Kidney (tissue), 14 donors: Measurements from ENCODE around the gene FUZ. TPM values are rescaled to one million over a fixed set of nuclear protein-coding genes. Genes with fewer than 3 reads are reported as not detected.

Experiments used
- DNase-seq, 5 donors: peaks; one replicate each; pipeline ENCODE4 v3.0.0-alpha.2; 2013 to 2020
- FAIRE-seq: peaks from 2 replicates; lab custom pipeline; 2012; peaks lifted over from hg19 to GRCh38; lab: Jason Lieb, UNC
- H3K27ac ChIP-seq, 2 donors: one replicate each; pipeline ENCODE4 v1.7.0; 2013; ENCODE audit warnings: low read depth in 2 of 2, low read length in 2 of 2, inconsistent platforms in 1 of 2
- H3K27me3 ChIP-seq: one replicate; pipeline ENCODE4 v1.7.1; 2013; ENCODE audit warnings: low read length, inconsistent platforms; ENCODE audit not compliant: control insufficient read depth, insufficient read depth
- H3K36me3 ChIP-seq, 3 donors: one replicate each; pipeline versions ENCODE4 v1.7.0 to v1.7.1; 2013; ENCODE audit warnings: low read length in 3 of 3, control low read depth in 1 of 3, inconsistent platforms in 1 of 3; ENCODE audit not compliant: insufficient read depth in 3 of 3, control insufficient read depth in 2 of 3
- H3K4me1 ChIP-seq, 3 donors: one replicate each; pipeline versions ENCODE4 v1.7.0 to v1.7.1; 2013; ENCODE audit warnings: low read length in 3 of 3, inconsistent platforms in 1 of 3, low read depth in 1 of 3; ENCODE audit not compliant: control insufficient read depth in 2 of 3, insufficient read depth in 2 of 3
- H3K4me3 ChIP-seq, 3 donors: one replicate each; pipeline versions ENCODE4 v1.7.0 to v1.8.1; 2013; ENCODE audit warnings: low read length in 3 of 3, control low read depth in 1 of 3, inconsistent platforms in 1 of 3
- H3K9ac ChIP-seq, 3 donors: one replicate each; pipeline versions ENCODE4 v1.7.0 to v1.7.1; 2013; ENCODE audit warnings: low read length in 3 of 3, control low read depth in 1 of 3, inconsistent platforms in 1 of 3
- H3K9me3 ChIP-seq, 3 donors: one replicate each; pipeline versions ENCODE4 v1.7.0 to v1.7.1; 2013; ENCODE audit warnings: low read length in 3 of 3, control low read depth in 1 of 3, inconsistent platforms in 1 of 3; ENCODE audit not compliant: control insufficient read depth in 2 of 3, insufficient read depth in 1 of 3
- intact Hi-C: fragments of 100-400 bp; cut with DNase I; formaldehyde crosslinking; loops from one replicate; pipeline ENCODE4 v1.11.1; 2022
- polyA plus RNA-seq: library from polyadenylated mRNA; stranded (reverse); fragments of 350-450 nt; fragmentation: Illumina TruSeq; extraction: RNeasy Lipid Tissue Mini Kit (QIAGEN cat#74804); gene quantifications from one replicate; pipeline ENCODE4 v1.2.3, GENCODE V29; 2014; ENCODE audit warnings: low read depth, low replicate concordance; ENCODE audit not compliant: insufficient read depth
- total RNA-seq: library from RNA; stranded (reverse); fragmentation: NEBNext Ultra II Directional; extraction: Animal tissue kit (Norgen Biotek cat#: 25700); gene quantifications from one replicate; pipeline ENCODE4 v1.2.1, GENCODE V29; 2021
- TF ChIP-seq, protein P1 (sequence below): IDR thresholded peaks from 3 replicates; pipeline ENCODE4 v1.5.1; 2012; ENCODE audit warnings: mild to moderate bottlenecking, moderate library complexity, borderline replicate concordance; ENCODE audit not compliant: insufficient read depth; ENCODE audit errors: extremely low read depth
- donor health status: control.
- donor health status: control.
- donor health status: control.
- donor health status: control.
- donor health status: control.
- donor health status: DM: yes; HTN: yes; CAD: no.
- donor health status: Normal renal cell carcinoma (clear cell type).

Gene FUZ
- total and polyA plus RNA-seq, 2 donors from 2014 or later: 26.9 to 51.2 TPM

DNA sequence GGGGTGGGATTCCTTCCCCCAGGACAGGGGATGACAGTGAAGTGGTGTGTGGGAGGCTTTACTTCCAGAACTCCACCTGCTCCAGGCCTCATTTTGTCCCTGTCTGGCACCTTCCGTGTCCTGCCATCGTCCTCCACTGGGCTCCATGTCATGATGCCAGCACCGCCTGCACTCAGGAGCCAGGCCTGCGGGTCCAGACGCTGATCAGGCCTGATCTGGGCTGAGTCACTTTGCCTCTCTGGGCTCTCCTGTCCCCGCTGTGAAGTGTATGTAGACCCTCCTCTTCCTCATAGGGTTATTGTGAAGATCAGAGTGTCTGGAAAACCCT is 9.6 kb downstream of the FUZ start:
- DNase-seq (peak in 1 of 5 donors; percentile 45), FAIRE-seq (no peak)
- H3K36me3 ChIP-seq: peaks cover 2 to 21% (median 11%) of the 10 kb centered on the region in 3 donors
- TF ChIP-seq, protein P1, sequence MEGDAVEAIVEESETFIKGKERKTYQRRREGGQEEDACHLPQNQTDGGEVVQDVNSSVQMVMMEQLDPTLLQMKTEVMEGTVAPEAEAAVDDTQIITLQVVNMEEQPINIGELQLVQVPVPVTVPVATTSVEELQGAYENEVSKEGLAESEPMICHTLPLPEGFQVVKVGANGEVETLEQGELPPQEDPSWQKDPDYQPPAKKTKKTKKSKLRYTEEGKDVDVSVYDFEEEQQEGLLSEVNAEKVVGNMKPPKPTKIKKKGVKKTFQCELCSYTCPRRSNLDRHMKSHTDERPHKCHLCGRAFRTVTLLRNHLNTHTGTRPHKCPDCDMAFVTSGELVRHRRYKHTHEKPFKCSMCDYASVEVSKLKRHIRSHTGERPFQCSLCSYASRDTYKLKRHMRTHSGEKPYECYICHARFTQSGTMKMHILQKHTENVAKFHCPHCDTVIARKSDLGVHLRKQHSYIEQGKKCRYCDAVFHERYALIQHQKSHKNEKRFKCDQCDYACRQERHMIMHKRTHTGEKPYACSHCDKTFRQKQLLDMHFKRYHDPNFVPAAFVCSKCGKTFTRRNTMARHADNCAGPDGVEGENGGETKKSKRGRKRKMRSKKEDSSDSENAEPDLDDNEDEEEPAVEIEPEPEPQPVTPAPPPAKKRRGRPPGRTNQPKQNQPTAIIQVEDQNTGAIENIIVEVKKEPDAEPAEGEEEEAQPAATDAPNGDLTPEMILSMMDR: no peak
- peaks cover 0 to 2% (median 0%) of the 10 kb centered on the region in 3 donors for H3K4me1 ChIP-seq
- H3K27me3 ChIP-seq: no peaks in the 10 kb centered on the region
- H3K27ac ChIP-seq: no peak overlapping the region
- H3K4me3 ChIP-seq: no peak overlapping the region
- H3K9ac ChIP-seq: no peak overlapping the region
- no peaks in the 10 kb centered on the region for H3K9me3 ChIP-seq
- intact Hi-C loops: no loop called here

- intact Hi-C loops: no loop called here
- H3K4me3 ChIP-seq: peak overlapping the region in 1 of 3 donors; percentile 21
- DNase-seq (peak in 2 of 5 donors; percentile 74 to 75), FAIRE-seq (no peak)
- peaks cover 0 to 2% (median 0%) of the 10 kb centered on the region in 3 donors for H3K4me1 ChIP-seq
- H3K9me3 ChIP-seq: no peaks in the 10 kb centered on the region
- peak overlapping the region; percentile 32 to 37 for H3K27ac ChIP-seq
- H3K9ac ChIP-seq: peak overlapping the region in 1 of 3 donors; percentile 12
- H3K36me3 ChIP-seq: peaks cover 2 to 27% (median 12%) of the 10 kb centered on the region in 3 donors
- H3K27me3 ChIP-seq: no peaks in the 10 kb centered on the region
- TF ChIP-seq, protein P1: no peak
Observed at GRCh38 chr19:49802836-49803528, 10.1 kb downstream of the FUZ start.

DNA sequence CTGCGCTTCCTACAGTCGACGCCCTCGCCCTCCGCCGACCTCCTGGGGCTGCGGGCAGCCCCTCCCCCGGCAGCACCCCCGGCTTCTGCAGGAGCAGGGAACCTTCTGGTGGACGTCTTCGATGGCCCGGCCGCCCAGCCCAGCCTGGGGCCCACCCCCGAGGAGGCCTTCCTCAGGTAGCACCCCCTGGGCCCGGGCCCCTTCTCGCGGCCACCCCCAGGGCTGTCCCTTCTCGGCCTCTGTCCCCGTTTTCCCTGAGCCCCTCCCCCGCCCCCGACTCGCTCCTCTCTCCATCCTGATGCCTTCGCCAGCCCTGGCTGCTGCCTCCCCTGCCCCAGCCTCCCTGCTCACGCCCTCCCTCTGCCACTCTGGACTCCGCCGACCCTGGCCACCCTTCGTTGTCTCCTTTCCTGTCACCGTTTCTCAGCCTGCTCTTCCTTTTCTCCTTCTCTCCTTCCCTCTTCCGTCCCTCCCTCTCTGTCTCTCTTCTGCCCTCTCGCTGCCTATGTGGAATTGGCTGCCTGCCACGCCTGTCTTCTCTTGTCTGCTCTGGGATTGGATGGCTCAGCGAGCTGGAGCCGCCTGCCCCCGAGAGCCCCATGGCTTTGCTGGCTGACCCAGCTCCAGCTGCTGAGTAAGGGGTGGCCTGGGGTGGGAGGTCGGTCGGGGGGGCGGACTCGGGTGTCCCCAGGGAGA is 11.0 kb downstream of the FUZ start:
- intact Hi-C loops: no loop called here
- TF ChIP-seq, protein P1: peak; percentile 17
- Histone ChIP-seq H3K9me3 (no peaks in the 10 kb centered on the region), H3K36me3 (peaks cover 2 to 27% (median 13%) of the 10 kb centered on the region in 3 donors), H3K4me3 (peak overlapping the region; percentile 43 to 74 (median 65)), H3K9ac (peak overlapping the region in 1 of 3 donors; percentile 51), H3K27me3 (no peaks in the 10 kb centered on the region), H3K4me1 (peaks cover 0 to 2% (median 0%) of the 10 kb centered on the region in 3 donors), H3K27ac (peak overlapping the region in 1 of 2 donors; percentile 60)
- peak; percentile 88 to 97 (median 93) for DNase-seq
- FAIRE-seq: no peak
